Activated CD4-positive, alpha-beta T cell treated with anti-CD3 and anti-CD28 coated beads, Interleukin-2, amount 50 U/mL, for 1 hour (primary cell): ENCODE data around the gene SLC9A9.

Experiments
- DNase-seq: peaks from one replicate; pipeline ENCODE4 v3.0.0-alpha.2; 2020

Gene SLC9A9

GRCh38 chr3:143676021-143676420 is 172.2 kb downstream of the SLC9A9 start:
- DNase-seq: no peak

GRCh38 chr3:143674100-143674968 is 173.9 kb downstream of the SLC9A9 start:
- DNase-seq: peak; percentile 65

GRCh38 chr3:143672396-143673165 is 175.7 kb downstream of the SLC9A9 start:
- no peak for DNase-seq

GRCh38 chr3:143671626-143672025 is 176.6 kb downstream of the SLC9A9 start:
- no peak for DNase-seq

GRCh38 chr3:143668924-143669790 is 179.1 kb downstream of the SLC9A9 start:
- no peak for DNase-seq

- DNase-seq: no peak
Observed at GRCh38 chr3:143668385-143668784, 179.9 kb downstream of the SLC9A9 start.

GRCh38 chr3:143661677-143662076 is 186.6 kb downstream of the SLC9A9 start:
- DNase-seq: no peak

- no peak for DNase-seq
Observed at GRCh38 chr3:143658861-143659260, 189.4 kb downstream of the SLC9A9 start.

- no peak for DNase-seq
Observed at GRCh38 chr3:143658116-143658515, 190.2 kb downstream of the SLC9A9 start.

GRCh38 chr3:143657391-143657790 is 190.9 kb downstream of the SLC9A9 start:
- no peak for DNase-seq

- DNase-seq: no peak
Observed at GRCh38 chr3:143654906-143655305, 193.4 kb downstream of the SLC9A9 start.

GRCh38 chr3:143653935-143654334 is 194.3 kb downstream of the SLC9A9 start:
- DNase-seq: no peak

- no peak for DNase-seq
Observed at GRCh38 chr3:143653493-143653892, 194.8 kb downstream of the SLC9A9 start.

- no peak for DNase-seq
Observed at GRCh38 chr3:143652118-143652517, 196.2 kb downstream of the SLC9A9 start.

GRCh38 chr3:143650827-143651226 is 197.4 kb downstream of the SLC9A9 start:
- DNase-seq: no peak

- no peak for DNase-seq
Observed at GRCh38 chr3:143650120-143650519, 198.1 kb downstream of the SLC9A9 start.

GRCh38 chr3:143648708-143649107 is 199.6 kb downstream of the SLC9A9 start:
- no peak for DNase-seq

GRCh38 chr3:143648218-143648617 is 200.1 kb downstream of the SLC9A9 start:
- DNase-seq: no peak

GRCh38 chr3:143644370-143645089 is 203.7 kb downstream of the SLC9A9 start:
- DNase-seq: no peak

GRCh38 chr3:143643905-143644304 is 204.4 kb downstream of the SLC9A9 start:
- DNase-seq: no peak

- DNase-seq: no peak
Observed at GRCh38 chr3:143640774-143641173, 207.5 kb downstream of the SLC9A9 start.

GRCh38 chr3:143637133-143637532 is 211.1 kb downstream of the SLC9A9 start:
- no peak for DNase-seq
